Thyroid gland (tissue), 4 donors: Measurements from ENCODE around the gene MAP3K3. TPM values are rescaled to one million over a fixed set of nuclear protein-coding genes. Genes with fewer than 3 reads are reported as not detected.

Experiments used
- DNase-seq, 2 donors: peaks; one replicate each; pipeline ENCODE4 v3.0.0-alpha.2; 2019
- H3K27ac ChIP-seq, 3 donors: fragments of 200-600 bp; sonication (generic); 1 replicate in 2 of 3; 2 replicates in 1 of 3; pipeline ENCODE4 v1.5.1; 2016 to 2019; ENCODE audit warnings: mild to moderate bottlenecking in 1 of 3, moderate library complexity in 1 of 3
- H3K27me3 ChIP-seq: fragments of 200-600 bp; sonication (generic); one replicate; pipeline ENCODE4 v1.5.1; 2019
- H3K36me3 ChIP-seq, 2 donors: fragments of 200-600 bp; sonication (generic); one replicate each; pipeline ENCODE4 v1.5.1; 2016 to 2019
- H3K4me1 ChIP-seq, 2 donors: fragments of 200-600 bp; sonication (generic); one replicate each; pipeline ENCODE4 v1.5.1; 2017 to 2019
- H3K4me3 ChIP-seq, 3 donors: fragments of 200-600 bp; sonication (generic); replicated peaks in 1 of 3; 1 replicate in 2 of 3; 2 replicates in 1 of 3; pipeline ENCODE4 v1.5.1; 2016; ENCODE audit warnings: mild to moderate bottlenecking in 1 of 3
- H3K9me3 ChIP-seq: fragments of 200-600 bp; sonication (generic); one replicate; pipeline ENCODE4 v1.5.1; 2017
- POLR2A ChIP-seq, 2 donors: fragments of 450-650 bp; IDR thresholded peaks; one replicate each; pipeline ENCODE4 v1.6.1; 2017; ENCODE audit warnings: antibody characterized with exemption in 2 of 2, mild to moderate bottlenecking in 2 of 2, moderate library complexity in 1 of 2
- WGBS, 2 donors: methylation state at CpG; one replicate each; pipeline ENCODE4 v1.1.5; 2017; 5-methylcytosine and 5-hydroxymethylcytosine counted together
- intact Hi-C: fragments of 100-400 bp; cut with DNase I; formaldehyde crosslinking; loops from one replicate; pipeline ENCODE4 v1.15.1; 2023
- total RNA-seq, 4 donors: library from RNA; depleted of rRNA; stranded (reverse); fragments of >200 nt; gene quantifications; one replicate each; pipeline ENCODE4 v1.2.3, GENCODE V29; 2016
- TF ChIP-seq, protein P1 (sequence below), 6 experiments: fragments of 200-600 bp in 3 of 6; fragments of 450-650 bp in 3 of 6; sonication (generic) in 3 of 6; IDR thresholded peaks; one replicate each; pipeline ENCODE4 v1.5.1; 2016 to 2019; ENCODE audit warnings: antibody characterized with exemption in 6 of 6, mild to moderate bottlenecking in 2 of 6, inconsistent platforms in 1 of 6, moderate library complexity in 1 of 6

Gene MAP3K3
- total RNA-seq: 10 to 100 TPM; 38.6 to 68.0 (median 43.8) TPM

DNA sequence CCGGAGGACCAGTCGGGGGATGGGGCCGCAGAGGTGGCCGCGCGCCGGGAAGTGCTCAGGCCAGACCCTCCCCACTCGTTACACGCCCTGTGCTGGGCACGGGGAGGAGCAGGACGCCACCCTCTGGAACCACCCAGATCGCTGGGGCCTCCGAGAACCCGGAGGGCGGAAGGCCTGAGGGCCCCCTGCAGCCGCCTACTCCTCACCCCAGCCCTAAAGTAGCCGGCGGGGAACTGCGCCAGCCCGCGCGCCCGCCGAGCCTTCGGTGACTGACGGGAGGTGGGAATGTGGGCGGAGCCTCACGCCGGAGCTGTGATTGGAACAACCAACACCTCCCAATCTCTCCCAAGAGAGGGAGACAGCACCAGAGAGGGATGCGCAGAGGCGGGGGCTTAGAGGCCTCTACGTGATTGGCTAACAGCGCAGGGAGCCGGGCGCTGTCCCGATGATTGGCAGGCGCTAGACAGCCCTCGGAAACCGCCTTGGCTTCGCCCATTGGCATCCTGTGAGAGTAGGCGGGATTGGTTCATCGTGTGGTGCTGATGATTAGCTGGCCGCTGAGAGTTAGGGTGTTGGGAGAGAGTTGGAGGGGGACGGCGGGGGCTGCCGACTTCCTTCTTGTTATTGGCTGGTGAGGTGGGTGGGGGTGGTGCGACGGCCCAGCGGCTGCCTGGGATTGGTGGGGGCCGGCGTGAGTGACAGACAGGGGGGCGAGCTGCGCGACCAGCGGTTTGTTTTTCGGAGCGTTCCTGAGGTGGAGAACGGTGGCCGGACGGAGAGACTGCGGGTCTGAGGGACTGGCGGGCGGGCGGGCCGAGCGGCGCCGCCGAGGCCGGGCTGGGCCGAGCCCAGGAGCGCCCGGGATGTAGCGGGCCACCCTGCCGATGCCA, at the start of gene MAP3K3:
Gene MAP3K3 (plus strand): TSS at position 734 of the 890 bp plus-strand sequence. CDS start 343 bp downstream, outside the sequence.
- Histone ChIP-seq H3K4me3 (peak within 1 kb of the TSS; percentile 35 to 82 (median 64)), H3K27me3 (no peaks in the 10 kb centered on the region), H3K27ac (peak within 1 kb of the TSS; percentile 61 to 76 (median 75)), H3K4me1 (peaks cover 19 to 24% of the 10 kb centered on the region in 2 donors), H3K36me3 (no peaks in the 10 kb centered on the region), H3K9me3 (no peaks in the 10 kb centered on the region)
- DNase-seq: peak; percentile 99 to 100
- intact Hi-C loops: no loop called here
- peak; percentile 5 to 85 for TF ChIP-seq POLR2A (IDR thresholded peaks at IDR 0.05)
- TF ChIP-seq, protein P1, sequence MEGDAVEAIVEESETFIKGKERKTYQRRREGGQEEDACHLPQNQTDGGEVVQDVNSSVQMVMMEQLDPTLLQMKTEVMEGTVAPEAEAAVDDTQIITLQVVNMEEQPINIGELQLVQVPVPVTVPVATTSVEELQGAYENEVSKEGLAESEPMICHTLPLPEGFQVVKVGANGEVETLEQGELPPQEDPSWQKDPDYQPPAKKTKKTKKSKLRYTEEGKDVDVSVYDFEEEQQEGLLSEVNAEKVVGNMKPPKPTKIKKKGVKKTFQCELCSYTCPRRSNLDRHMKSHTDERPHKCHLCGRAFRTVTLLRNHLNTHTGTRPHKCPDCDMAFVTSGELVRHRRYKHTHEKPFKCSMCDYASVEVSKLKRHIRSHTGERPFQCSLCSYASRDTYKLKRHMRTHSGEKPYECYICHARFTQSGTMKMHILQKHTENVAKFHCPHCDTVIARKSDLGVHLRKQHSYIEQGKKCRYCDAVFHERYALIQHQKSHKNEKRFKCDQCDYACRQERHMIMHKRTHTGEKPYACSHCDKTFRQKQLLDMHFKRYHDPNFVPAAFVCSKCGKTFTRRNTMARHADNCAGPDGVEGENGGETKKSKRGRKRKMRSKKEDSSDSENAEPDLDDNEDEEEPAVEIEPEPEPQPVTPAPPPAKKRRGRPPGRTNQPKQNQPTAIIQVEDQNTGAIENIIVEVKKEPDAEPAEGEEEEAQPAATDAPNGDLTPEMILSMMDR (IDR thresholded peaks at IDR 0.05): peak in 2 of 6 experiments; percentile 3 to 21
- WGBS, 2 donors: 0 to 1% methylated on average over 15 to 49 of the region's 75 CpGs

DNA sequence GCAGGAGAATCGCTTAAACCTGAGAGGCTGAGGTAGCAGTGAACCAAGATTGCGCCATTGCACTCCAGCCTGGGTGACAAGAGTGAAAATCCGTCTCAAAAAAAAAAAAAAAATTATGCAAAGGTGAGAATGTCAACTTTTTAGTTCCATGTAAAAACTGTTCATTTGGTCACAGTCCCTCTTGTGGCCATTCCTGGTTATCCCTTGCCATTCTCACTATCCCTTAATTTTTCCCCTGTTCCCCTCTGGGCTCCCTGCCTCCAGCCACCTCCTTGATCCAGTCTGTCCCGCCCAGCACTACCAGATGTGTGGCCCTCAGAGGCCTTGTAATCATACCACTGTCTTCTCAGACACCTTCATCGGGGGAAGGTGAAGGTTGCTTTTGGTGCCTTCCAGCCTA, 48.6 kb upstream of the MAP3K3 start:
- Histone ChIP-seq H3K27me3 (no peaks in the 10 kb centered on the region), H3K27ac (no peak overlapping the region), H3K4me1 (peaks cover 3 to 6% of the 10 kb centered on the region in 2 donors), H3K36me3 (no peaks in the 10 kb centered on the region), H3K4me3 (no peak overlapping the region), H3K9me3 (no peaks in the 10 kb centered on the region)
- 86% methylated on average over 5 of the region's 5 CpGs for WGBS, 2 donors
- TF ChIP-seq, protein P1 (IDR thresholded peaks at IDR 0.05): peak in 1 of 6 experiments; percentile 16
- no peak for TF ChIP-seq POLR2A (IDR thresholded peaks at IDR 0.05)
- intact Hi-C loops: no loop called here
- DNase-seq: no peak

DNA sequence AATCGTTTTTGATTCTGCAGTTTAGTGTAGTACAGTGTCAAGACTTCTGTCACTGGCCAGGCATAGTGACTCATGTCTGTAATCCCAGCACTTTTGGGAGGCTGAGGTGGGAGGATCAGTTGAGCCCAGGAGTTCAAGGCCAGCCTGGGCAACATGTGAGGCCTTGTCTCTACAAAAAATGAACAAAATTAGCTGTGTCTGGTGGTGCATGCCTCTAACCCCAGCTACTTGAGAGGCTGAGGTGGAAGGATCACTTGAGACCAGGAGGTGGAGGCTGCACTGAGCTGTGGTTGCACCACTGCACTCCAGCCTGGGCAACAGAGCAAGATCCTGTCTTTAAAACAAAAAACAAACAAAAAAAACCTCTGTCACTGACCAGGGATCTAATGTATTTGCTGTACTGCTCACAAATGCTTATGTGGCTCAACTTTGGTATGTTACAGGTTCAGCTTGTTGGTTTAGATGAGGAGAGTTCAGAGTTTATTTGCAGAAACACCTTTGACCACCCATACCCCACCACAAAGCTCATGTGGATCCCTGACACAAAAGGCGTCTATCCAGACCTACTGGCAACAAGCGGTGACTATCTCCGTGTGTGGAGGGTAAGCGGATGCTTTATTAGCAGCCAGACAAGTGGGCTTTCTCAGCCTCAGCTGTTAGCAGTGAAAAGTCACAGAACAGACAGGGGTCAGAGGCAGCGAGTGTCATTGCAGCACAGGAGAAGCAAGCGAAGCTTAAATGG, 44.0 kb upstream of the MAP3K3 start:
- H3K36me3 ChIP-seq: peaks cover 8 to 19% of the 10 kb centered on the region in 2 donors
- H3K4me3 ChIP-seq: no peak overlapping the region
- WGBS, 2 donors: 87 to 94% methylated on average over 7 of the region's 7 CpGs
- no peak overlapping the region for H3K27ac ChIP-seq
- no peaks in the 10 kb centered on the region for H3K27me3 ChIP-seq
- H3K4me1 ChIP-seq: peaks cover 3 to 6% of the 10 kb centered on the region in 2 donors
- intact Hi-C loops: no loop called here
- no peak for DNase-seq
- H3K9me3 ChIP-seq: no peaks in the 10 kb centered on the region
- TF ChIP-seq, protein P1 (IDR thresholded peaks at IDR 0.05): no peak
- no peak for TF ChIP-seq POLR2A (IDR thresholded peaks at IDR 0.05)

DNA sequence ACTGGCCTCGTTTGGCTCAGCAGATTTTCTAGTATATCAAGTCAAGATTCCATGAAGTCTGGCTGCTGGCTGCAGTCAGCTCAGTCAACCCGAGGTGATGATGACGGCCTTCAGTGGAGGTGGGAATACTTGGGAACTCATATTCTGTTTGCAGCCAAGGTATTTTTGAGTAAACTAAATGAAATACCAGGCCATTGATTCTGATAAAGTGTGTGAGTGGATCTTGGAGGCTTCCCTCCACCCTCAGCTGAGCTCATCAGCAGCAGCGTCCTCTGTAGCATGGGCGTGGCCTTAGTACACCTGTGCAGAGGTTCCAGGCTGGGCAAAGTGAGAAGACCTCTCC, 43.5 kb upstream of the MAP3K3 start:
- Histone ChIP-seq H3K36me3 (peaks cover 13 to 24% of the 10 kb centered on the region in 2 donors), H3K4me1 (peaks cover 3 to 6% of the 10 kb centered on the region in 2 donors), H3K9me3 (no peaks in the 10 kb centered on the region), H3K27ac (no peak overlapping the region), H3K27me3 (no peaks in the 10 kb centered on the region), H3K4me3 (no peak overlapping the region)
- no peak for DNase-seq
- 75 to 82% methylated on average over 5 of the region's 5 CpGs for WGBS, 2 donors
- intact Hi-C loops: no loop called here
- TF ChIP-seq, protein P1 (IDR thresholded peaks at IDR 0.05): no peak
- TF ChIP-seq POLR2A (IDR thresholded peaks at IDR 0.05): no peak
